Parathyroid adenoma (tissue), 2 donors: ENCODE data around the gene MROH9.

Experiments used
- H2AFZ ChIP-seq: fragments of 300-600 bp; sonication (generic); one replicate; pipeline ENCODE4 v1.7.0; 2017; ENCODE audit warnings: antibody characterized with exemption, mild to moderate bottlenecking
- H3K27ac ChIP-seq: fragments of 300-600 bp; sonication (generic); one replicate; pipeline ENCODE4 v1.7.0; 2017
- H3K27me3 ChIP-seq: fragments of 300-600 bp; sonication (generic); one replicate; pipeline ENCODE4 v1.7.0; 2017; ENCODE audit warnings: low read length; ENCODE audit not compliant: control insufficient read depth, insufficient read depth
- H3K36me3 ChIP-seq: fragments of 300-600 bp; sonication (generic); one replicate; pipeline ENCODE4 v1.7.0; 2017; ENCODE audit warnings: low read length; ENCODE audit not compliant: control insufficient read depth, insufficient read depth
- H3K4me1 ChIP-seq: fragments of 300-600 bp; sonication (generic); one replicate; pipeline ENCODE4 v1.7.0; 2017; ENCODE audit warnings: control low read depth
- H3K4me2 ChIP-seq: fragments of 300-600 bp; sonication (generic); one replicate; pipeline ENCODE4 v1.7.0; 2017; ENCODE audit warnings: low read length
- H3K4me3 ChIP-seq: fragments of 300-600 bp; sonication (generic); one replicate; pipeline ENCODE4 v1.7.0; 2017; ENCODE audit warnings: low read depth, low read length
- H3K79me2 ChIP-seq: fragments of 300-600 bp; sonication (generic); one replicate; pipeline ENCODE4 v1.7.0; 2017; ENCODE audit warnings: control low read depth
- H3K9ac ChIP-seq: fragments of 300-600 bp; sonication (generic); one replicate; pipeline ENCODE4 v1.7.0; 2017; ENCODE audit warnings: mild to moderate bottlenecking
- H3K9me3 ChIP-seq: fragments of 300-600 bp; sonication (generic); one replicate; pipeline ENCODE4 v1.7.0; 2017; ENCODE audit warnings: low read length; ENCODE audit not compliant: control insufficient read depth
- CTCF ChIP-seq: fragments of 300-600 bp; sonication (generic); IDR thresholded peaks from one replicate; pipeline ENCODE4 v1.7.0; 2017; ENCODE audit warnings: antibody characterized with exemption, mild to moderate bottlenecking
- donor health status: primary hyperparathyroidism.

Gene MROH9

GRCh38 chr1:171061425-171062143 lies 126.2 kb downstream of the MROH9 start:
- no peak overlapping the region for H3K4me3 ChIP-seq
- H2AFZ ChIP-seq: no peak overlapping the region
- H3K79me2 ChIP-seq: no peaks in the 10 kb centered on the region
- no peak for TF ChIP-seq CTCF
- no peaks in the 10 kb centered on the region for H3K4me1 ChIP-seq
- no peak overlapping the region for H3K27ac ChIP-seq
- no peaks in the 10 kb centered on the region for H3K36me3 ChIP-seq
- no peaks in the 10 kb centered on the region for H3K27me3 ChIP-seq
- H3K4me2 ChIP-seq: no peak overlapping the region
- no peaks in the 10 kb centered on the region for H3K9me3 ChIP-seq
- H3K9ac ChIP-seq: no peak overlapping the region

GRCh38 chr1:171062902-171063301 lies 127.6 kb downstream of the MROH9 start:
- Histone ChIP-seq H3K36me3 (no peaks in the 10 kb centered on the region), H3K4me2 (no peak overlapping the region), H3K79me2 (no peaks in the 10 kb centered on the region), H3K27ac (no peak overlapping the region), H3K9ac (no peak overlapping the region), H3K27me3 (no peaks in the 10 kb centered on the region), H3K9me3 (no peaks in the 10 kb centered on the region), H2AFZ (no peak overlapping the region), H3K4me3 (no peak overlapping the region), H3K4me1 (no peaks in the 10 kb centered on the region)
- TF ChIP-seq CTCF: no peak

- Histone ChIP-seq H3K27ac (no peak overlapping the region), H3K9ac (no peak overlapping the region), H3K79me2 (no peaks in the 10 kb centered on the region), H3K36me3 (no peaks in the 10 kb centered on the region), H3K9me3 (no peaks in the 10 kb centered on the region), H3K4me2 (no peak overlapping the region), H3K4me3 (no peak overlapping the region), H2AFZ (no peak overlapping the region), H3K27me3 (no peaks in the 10 kb centered on the region), H3K4me1 (no peaks in the 10 kb centered on the region)
- no peak for TF ChIP-seq CTCF
Observed at GRCh38 chr1:171075041-171075440, 139.7 kb downstream of the MROH9 start.

GRCh38 chr1:171081314-171081753 lies 146.0 kb downstream of the MROH9 start:
- H3K36me3 ChIP-seq: no peaks in the 10 kb centered on the region
- H3K9ac ChIP-seq: no peak overlapping the region
- TF ChIP-seq CTCF: no peak
- H3K27me3 ChIP-seq: no peaks in the 10 kb centered on the region
- no peak overlapping the region for H3K27ac ChIP-seq
- H3K4me2 ChIP-seq: no peak overlapping the region
- H3K4me3 ChIP-seq: no peak overlapping the region
- no peak overlapping the region for H2AFZ ChIP-seq
- no peaks in the 10 kb centered on the region for H3K9me3 ChIP-seq
- H3K79me2 ChIP-seq: no peaks in the 10 kb centered on the region
- no peaks in the 10 kb centered on the region for H3K4me1 ChIP-seq

- no peak overlapping the region for H3K9ac ChIP-seq
- no peak overlapping the region for H3K4me3 ChIP-seq
- H3K27me3 ChIP-seq: no peaks in the 10 kb centered on the region
- no peak overlapping the region for H3K27ac ChIP-seq
- H3K4me2 ChIP-seq: no peak overlapping the region
- no peak for TF ChIP-seq CTCF
- no peak overlapping the region for H2AFZ ChIP-seq
- H3K79me2 ChIP-seq: no peaks in the 10 kb centered on the region
- no peaks in the 10 kb centered on the region for H3K9me3 ChIP-seq
- H3K36me3 ChIP-seq: no peaks in the 10 kb centered on the region
- H3K4me1 ChIP-seq: no peaks in the 10 kb centered on the region
Observed at GRCh38 chr1:171081763-171082201, 146.4 kb downstream of the MROH9 start.
